ENCODE results near the gene TEK.

DNA sequence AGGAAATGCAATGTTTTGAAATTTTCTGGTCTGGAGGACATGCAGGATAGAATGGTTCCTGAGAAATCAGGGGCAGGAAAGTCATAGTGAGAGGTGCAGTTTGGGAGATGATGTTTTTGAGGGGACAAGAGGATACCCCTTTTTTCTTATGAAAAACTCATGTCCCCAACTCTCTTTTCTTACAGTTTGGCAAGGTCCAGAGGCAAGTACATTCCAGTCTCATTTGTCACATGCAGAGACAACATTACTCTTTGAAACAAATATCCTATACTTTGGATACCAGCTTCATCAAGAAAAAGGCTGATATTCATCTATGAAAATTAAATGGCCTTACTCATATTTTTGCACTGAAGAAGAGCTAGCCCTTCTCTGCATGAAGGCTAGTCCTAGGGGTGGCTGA lies 139.7 kb downstream of the TEK start:
- TF ChIP-seq, protein P1, sequence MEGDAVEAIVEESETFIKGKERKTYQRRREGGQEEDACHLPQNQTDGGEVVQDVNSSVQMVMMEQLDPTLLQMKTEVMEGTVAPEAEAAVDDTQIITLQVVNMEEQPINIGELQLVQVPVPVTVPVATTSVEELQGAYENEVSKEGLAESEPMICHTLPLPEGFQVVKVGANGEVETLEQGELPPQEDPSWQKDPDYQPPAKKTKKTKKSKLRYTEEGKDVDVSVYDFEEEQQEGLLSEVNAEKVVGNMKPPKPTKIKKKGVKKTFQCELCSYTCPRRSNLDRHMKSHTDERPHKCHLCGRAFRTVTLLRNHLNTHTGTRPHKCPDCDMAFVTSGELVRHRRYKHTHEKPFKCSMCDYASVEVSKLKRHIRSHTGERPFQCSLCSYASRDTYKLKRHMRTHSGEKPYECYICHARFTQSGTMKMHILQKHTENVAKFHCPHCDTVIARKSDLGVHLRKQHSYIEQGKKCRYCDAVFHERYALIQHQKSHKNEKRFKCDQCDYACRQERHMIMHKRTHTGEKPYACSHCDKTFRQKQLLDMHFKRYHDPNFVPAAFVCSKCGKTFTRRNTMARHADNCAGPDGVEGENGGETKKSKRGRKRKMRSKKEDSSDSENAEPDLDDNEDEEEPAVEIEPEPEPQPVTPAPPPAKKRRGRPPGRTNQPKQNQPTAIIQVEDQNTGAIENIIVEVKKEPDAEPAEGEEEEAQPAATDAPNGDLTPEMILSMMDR (IDR thresholded peaks at IDR 0.05) = no peak
- no peak for TF ChIP-seq EP300 (IDR thresholded peaks at IDR 0.05)
